ENCODE data around the gene AFG3L2.

GRCh38 chr18:12393998-12394397 lies 17.0 kb upstream of the AFG3L2 start:
- TF ChIP-seq ATF3 (IDR thresholded peaks at IDR 0.05) (no peak), ATF3 (CRISPR knock-in tag; conservative IDR thresholded peaks at IDR 0.05) (no peak), POLR2AphosphoS5 (IDR thresholded peaks at IDR 0.05; ENCODE audit: control insufficient read depth, insufficient read depth, low read depth, low read length) (no peak), RAD21 (CRISPR knock-in tag; conservative IDR thresholded peaks at IDR 0.05 in 1 of 2, IDR thresholded peaks at IDR 0.05 in 1 of 2) (no peak), RB1 (IDR thresholded peaks at IDR 0.05; ENCODE audit: low read depth) (no peak), ZBTB1 (CRISPR knock-in tag; IDR thresholded peaks at IDR 0.05; ENCODE audit: borderline replicate concordance, low read depth) (no peak), POLR2A (conservative IDR thresholded peaks at IDR 0.05) (no peak)
